Tongue (tissue), 2 donors: ENCODE measurements around the gene HK2. TPM values are rescaled to one million over a fixed set of nuclear protein-coding genes. Genes with fewer than 3 reads are reported as not detected.
A peak's percentile ranks its signal among the peaks of the same experiment; 100 is the strongest.

Experiments used
- DNase-seq: peaks from one replicate; pipeline ENCODE4 v3.0.0-alpha.2; 2015
- total RNA-seq: library from RNA; depleted of rRNA; stranded (reverse); fragments of >200 nt; gene quantifications from one replicate; pipeline ENCODE4 v1.2.3, GENCODE V29; 2014

The HK2 gene
- total RNA-seq, 1 donor from 2014 or later = 68.1 TPM

- DNase-seq = no peak
These were observed 23.3 kb downstream of the HK2 start for GRCh38 chr2:74857215-74857614.

DNA sequence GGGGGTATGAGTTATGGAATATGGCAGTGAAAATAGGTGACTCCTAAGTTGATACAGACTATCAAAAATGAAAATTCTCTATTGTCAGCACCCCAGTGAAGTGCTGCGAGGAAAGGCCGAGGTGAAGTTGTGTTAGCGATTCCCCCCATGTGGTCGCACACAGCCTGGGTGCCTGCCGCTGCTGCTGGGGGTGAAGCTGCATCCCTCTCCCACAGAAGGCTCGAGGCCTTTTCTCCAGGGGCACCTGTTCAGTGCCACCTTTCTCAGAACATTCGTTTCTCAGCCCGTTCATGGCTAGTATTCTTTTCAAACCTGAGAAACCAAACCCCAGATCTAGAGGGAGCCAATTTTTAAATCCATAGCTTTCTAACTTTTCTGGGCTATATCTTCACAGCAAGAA lies 23.8 kb downstream of the HK2 start:
- DNase-seq = no peak

DNA sequence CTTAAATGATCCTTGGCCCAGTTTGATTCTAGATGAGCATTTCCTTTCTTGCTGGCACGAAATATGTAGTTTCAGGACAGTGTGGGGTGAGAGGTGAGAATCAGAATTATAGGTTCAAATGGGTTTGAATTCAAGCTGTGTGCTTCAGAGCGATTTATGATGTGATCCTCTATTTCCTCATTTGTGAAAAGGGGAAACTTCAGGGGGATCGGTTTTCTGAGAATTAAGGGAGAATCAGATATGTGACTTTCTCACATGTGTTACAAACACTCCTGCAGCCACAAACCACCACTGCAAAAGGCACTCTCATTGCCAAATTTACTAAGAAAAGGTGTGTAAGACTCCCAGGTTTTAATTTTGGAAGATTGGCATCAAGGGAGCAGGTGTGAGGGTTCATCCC lies 24.4 kb downstream of the HK2 start:
- no peak for DNase-seq

DNA sequence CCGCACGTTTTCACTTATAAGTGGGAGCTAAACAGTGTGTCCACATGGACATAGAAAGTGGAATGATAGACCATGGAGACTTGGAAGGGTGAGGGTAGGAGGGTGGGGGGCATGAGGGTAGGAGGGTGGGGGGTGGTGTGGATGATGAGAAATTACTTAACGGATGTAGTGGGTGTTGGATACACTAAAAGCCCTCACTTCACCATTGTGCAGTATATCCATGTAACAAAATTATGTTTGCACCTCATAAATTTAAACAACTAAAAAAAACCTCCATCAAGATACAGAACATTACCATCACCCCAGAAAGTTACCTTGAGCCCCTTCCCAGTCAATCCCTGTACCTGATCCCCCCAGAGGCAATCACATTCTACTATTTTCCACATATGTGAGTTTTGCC lies 26.2 kb downstream of the HK2 start:
- no peak for DNase-seq

DNA sequence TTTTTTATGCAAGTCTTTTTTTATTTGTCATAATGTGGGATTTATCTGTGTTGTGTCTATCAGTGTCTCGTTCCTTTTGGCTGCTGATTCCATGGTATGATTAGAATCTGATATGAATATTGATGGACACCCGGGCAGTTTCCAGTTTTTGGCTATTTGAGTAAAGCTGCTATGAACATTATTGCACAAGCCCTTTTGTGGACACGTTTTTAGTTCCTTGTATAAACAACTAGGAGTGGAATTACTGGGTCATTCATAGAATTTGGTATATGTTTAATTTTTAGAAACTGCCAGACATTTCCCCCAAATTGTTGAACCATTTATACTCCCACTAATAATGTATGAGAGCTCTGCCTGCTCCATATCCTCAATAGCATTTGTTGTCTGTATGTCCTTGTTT lies 26.6 kb downstream of the HK2 start:
- no peak for DNase-seq

- no peak for DNase-seq
These were observed 27.6 kb downstream of the HK2 start for GRCh38 chr2:74861531-74861930.

- DNase-seq = no peak
These were observed 28.4 kb downstream of the HK2 start for GRCh38 chr2:74862020-74862964.

DNA sequence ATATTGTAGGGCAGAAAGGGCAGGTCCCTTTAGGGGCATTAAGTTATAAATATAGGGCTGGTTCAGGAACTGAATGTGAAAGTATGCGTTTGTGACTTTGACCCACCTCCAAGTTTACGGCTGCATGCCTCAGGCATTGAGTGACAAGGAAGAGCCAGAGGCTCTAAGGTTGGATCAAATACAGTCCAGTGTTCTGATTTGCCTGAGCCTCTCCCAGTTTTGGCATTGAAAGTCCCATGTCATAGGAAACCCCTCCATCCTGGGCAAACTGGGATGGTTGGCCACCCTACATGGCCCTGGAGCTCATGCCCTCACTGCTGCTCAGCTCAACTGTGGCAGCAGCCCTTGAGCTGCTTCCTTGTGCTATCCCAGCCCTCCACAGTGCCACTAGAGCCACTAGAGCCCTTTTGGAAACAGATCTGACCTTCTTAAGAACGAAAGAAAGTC lies 29.9 kb downstream of the HK2 start:
- no peak for DNase-seq

- no peak for DNase-seq
These were observed 31.1 kb downstream of the HK2 start for GRCh38 chr2:74864728-74865722.

GRCh38 chr2:74865770-74866674 lies 32.1 kb downstream of the HK2 start:
- DNase-seq = no peak

DNA sequence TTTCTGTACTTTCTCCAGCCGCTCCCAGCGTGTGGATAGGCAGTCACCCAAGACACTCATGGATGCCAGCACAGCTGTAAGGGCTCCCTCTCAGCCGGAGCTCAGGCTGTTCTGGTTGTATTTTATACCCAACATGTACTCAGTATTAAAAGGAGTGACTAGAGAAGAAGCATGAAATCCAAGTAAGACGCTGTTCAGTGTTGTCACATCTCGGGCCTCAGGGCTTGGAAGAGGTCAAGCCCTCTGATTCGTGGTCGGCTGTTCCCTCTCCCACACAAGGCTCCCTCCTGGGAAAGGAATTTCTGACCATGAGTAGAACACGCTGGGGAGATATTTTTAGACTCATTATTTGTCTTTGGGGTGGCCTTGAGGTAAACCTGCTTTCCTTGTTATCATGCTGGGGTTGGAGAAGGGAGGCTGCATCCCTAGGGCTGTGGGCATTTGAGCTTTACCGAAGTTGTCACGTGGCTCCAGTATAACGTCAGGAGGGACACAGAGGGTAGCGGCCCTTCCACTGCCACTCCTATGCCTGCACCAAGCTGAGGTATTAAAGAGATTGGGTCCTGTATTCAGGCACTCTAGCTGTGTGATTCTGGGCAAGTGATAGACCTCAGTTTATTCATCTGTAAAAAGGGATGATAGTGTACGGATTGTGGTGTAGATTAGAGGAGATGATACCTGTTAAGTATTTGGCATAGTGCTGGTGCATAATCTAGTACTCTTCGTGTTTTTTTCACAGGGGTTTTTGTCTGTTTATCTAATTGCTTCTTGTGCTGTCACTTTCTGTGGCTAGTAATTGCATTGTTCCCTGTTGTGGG lies 34.1 kb downstream of the HK2 start:
- peak; percentile 10 for DNase-seq

DNA sequence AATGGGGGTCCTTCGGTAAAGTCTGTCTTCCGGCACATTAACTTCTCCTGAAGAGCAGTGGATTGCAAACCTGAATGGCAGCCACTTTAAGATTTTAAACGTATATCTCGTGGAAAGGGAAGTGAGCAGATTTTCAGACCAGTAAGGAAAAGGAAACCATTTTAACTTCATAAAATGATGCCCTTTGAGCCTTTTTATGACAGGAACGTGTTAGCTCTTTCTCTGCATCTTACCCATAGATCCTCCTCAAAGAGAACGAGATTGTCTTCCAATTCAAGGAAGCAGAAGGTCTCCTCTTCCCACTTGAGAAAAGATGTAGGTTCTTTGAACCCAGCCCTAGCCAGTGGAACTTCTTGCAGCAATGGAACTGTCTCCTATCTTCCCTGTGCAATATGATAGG lies 35.6 kb downstream of the HK2 start:
- no peak for DNase-seq

DNA sequence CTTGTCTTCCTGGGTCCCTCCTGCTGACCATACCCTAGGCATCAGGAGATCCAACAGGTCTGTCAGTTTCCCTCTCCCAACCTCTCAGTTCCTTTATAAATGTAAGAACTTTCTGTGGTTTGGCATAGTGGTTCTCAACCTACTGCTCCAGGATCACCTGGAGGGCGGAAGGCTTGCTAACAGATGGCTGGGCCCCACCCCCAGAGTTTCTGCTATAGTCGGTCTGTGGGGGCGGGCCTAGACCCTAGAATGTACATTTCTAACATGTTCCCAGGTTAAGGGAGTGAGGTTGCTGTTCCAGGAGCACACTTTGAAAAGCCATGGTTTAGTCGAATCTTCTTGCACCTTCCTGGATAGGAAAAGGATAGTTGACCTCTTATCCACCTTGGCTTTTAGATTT lies 37.0 kb downstream of the HK2 start:
- DNase-seq = no peak

DNA sequence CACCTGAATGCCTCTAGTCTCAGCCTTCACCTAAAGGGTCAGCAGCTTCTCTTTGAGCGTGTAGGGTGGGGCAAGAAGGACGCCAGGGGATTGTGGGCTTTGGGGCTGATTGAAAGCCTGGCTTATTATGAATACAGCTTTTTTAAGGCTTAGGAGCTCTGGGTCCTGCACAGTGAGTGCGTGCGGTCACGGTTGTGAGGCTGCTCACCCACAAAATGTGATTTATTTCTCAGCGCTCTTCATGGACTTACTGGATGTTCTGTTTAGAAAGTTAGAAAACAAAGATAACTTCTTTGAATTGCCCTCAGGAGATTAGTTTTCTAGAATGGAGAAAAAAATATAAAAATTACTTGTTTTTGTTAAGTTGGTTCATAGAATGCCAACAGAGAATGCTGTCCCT lies 37.5 kb downstream of the HK2 start:
- DNase-seq = no peak

- no peak for DNase-seq
These were observed 38.5 kb downstream of the HK2 start for GRCh38 chr2:74872389-74872836.

DNA sequence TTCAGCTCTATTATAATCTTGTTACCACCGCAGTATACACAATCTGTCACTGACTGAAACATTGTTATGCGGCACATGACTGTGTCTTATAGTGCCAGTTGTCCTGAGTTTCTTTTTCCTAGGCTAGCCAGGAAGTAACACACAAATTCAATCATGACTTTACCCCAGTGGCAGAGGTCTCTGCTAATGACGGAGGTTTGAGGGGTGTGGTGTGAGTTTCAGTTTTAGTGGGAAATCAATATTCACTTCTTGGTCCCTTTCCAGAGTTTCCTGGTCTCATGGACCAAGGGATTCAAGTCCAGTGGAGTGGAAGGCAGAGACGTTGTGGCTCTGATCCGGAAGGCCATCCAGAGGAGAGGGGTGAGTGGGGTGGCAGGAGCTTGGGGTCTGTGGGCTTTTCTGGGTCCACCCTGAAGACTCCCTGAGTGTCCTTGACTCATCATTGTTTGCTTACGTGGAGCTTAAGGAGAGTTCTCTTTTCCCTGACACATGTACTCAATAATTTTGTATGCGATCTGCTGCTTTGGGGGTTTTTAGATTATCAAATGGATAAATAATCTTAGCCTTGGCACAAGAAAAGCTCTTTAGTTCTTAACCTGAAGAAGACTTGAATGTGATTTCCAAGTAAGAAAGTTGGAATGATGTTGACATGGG lies 39.2 kb downstream of the HK2 start:
- no peak for DNase-seq

DNA sequence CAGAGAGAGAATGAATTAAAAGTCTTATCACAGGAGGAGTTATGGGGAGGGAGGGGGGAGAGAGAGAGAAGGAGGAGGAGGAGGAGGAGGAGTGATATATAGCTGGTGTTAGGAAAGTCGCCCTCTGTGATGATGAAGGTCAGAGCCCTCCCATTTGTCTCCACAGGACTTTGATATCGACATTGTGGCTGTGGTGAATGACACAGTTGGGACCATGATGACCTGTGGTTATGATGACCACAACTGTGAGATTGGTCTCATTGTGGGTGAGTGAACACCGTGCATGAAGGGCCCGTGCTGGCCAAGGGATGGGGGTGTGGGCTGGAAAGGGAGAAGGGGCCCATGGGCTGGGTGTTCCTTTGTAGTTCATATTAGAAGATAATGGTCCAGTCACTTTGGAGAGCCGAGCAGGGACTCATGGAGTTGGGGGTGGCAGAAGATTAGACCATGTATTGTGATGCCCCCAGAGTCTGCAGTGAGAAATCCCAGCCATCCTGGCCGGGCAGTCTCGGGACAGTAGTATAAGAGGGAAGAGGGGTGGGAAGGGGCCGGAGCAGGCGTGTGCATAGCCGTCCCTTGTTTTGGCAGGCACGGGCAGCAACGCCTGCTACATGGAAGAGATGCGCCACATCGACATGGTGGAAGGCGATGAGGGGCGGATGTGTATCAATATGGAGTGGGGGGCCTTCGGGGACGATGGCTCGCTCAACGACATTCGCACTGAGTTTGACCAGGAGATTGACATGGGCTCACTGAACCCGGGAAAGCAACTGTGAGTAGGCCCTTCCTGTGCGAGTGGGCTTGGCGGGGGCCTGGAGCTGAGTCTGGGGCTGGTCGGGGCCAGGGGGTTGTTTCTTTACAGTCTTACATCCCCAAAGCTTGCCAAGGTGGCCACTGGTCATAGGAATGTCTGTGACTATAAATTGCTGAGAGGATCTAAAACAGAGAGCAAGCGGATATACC lies 40.0 kb downstream of the HK2 start:
- DNase-seq = no peak

DNA sequence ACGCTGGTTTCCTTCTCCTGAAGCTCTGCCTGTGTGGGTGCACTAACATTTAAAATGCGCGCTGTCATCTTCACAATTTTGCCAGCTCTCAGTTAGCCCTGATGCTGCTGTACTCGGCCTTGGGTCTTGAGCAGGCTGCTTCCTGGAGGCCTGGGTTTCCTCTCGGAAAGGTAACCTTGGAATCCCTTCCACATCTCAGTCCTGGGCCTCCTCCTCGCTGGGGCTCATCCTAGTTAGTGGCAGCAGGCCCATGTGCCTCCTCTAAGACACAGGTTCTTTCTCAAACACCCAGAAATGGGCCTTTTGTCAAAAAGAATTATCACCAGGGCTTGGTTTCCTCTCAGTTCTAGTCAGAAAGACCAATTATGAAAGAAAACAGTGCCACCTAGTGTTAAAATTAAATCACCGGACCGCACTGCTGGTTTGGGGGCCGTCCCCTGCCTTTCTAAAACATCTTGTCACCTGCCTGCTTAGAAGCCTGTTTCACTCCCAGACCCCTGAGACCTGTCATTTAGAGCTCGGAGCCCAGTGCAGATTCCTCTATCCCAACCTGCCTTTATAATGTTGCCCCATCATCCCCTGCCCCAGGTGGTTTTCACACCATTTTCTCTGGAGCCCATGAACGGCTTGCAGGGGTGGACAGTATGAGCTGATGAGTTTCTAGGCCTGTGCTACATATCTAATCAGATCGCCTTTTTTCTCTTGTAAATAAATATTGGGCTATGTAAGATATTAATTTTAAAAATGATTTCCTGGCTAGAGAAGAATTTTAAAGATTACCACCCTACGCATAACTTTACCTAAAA lies 42.4 kb downstream of the HK2 start:
- peak; percentile 79 for DNase-seq
